ENCODE measurements around the gene OR51B2.
A peak's percentile ranks its signal among the peaks of the same experiment; 100 is the strongest.
"Not testable (repeated sequence)": the region's sequence is repeated elsewhere in the genome, so short reads cannot be mapped to it uniquely, and the experiment has no call there.

Gene OR51B2

GRCh38 chr11:5324197-5324596, at the start of gene OR51B2:
Gene OR51B2, minus strand, starts transcription at chr11:5324297. Its CDS starts 0 bp downstream, at chr11:5324297.
- FAIRE-seq: no peak
- DNase-seq (ENCODE audit: extremely low spot score, insufficient read length, low read depth): no peak

- DNase-seq (ENCODE audit: extremely low spot score, insufficient read length, low read depth) (peak; percentile 12), FAIRE-seq (peak; percentile 63)
These were observed 45.7 kb upstream of the OR51B2 start for GRCh38 chr11:5369789-5370188.

GRCh38 chr11:5368502-5369043, 44.5 kb upstream of the OR51B2 start:
- FAIRE-seq: peak; percentile 70
- DNase-seq (ENCODE audit: extremely low spot score, insufficient read length, low read depth): no peak

GRCh38 chr11:5367448-5368074, 43.5 kb upstream of the OR51B2 start:
- FAIRE-seq: no peak
- no peak for DNase-seq (ENCODE audit: extremely low spot score, insufficient read length, low read depth)

GRCh38 chr11:5366856-5367255, 42.8 kb upstream of the OR51B2 start:
- no peak for FAIRE-seq
- no peak for DNase-seq (ENCODE audit: extremely low spot score, insufficient read length, low read depth)

- FAIRE-seq; DNase-seq (ENCODE audit: extremely low spot score, insufficient read length, low read depth): not testable (repeated sequence)
These were observed 42.3 kb upstream of the OR51B2 start for GRCh38 chr11:5366365-5366764.

- FAIRE-seq (no peak), DNase-seq (ENCODE audit: extremely low spot score, insufficient read length, low read depth) (no peak)
These were observed 40.1 kb upstream of the OR51B2 start for GRCh38 chr11:5364214-5364613.

GRCh38 chr11:5363679-5364078, 39.6 kb upstream of the OR51B2 start:
- DNase-seq (ENCODE audit: extremely low spot score, insufficient read length, low read depth) (no peak), FAIRE-seq (no peak)

- FAIRE-seq: no peak
These were observed 38.0 kb upstream of the OR51B2 start for GRCh38 chr11:5362017-5362625.

GRCh38 chr11:5356031-5356430, 31.9 kb upstream of the OR51B2 start:
- not testable (repeated sequence) for DNase-seq (ENCODE audit: extremely low spot score, insufficient read length, low read depth); FAIRE-seq

More at GRCh38 chr11:5362017-5362625, 38.0 kb upstream of the OR51B2 start:
- no peak for DNase-seq (ENCODE audit: extremely low spot score, insufficient read length, low read depth)

- FAIRE-seq (no peak), DNase-seq (ENCODE audit: extremely low spot score, insufficient read length, low read depth) (no peak)
These were observed 27.1 kb upstream of the OR51B2 start, which contains the start of gene OR51B6 for GRCh38 chr11:5351208-5351607. Gene OR51B6, plus strand, starts transcription at chr11:5351508. Its CDS starts 0 bp downstream, at chr11:5351508.

GRCh38 chr11:5349550-5349949, 25.5 kb upstream of the OR51B2 start:
- no peak for DNase-seq (ENCODE audit: extremely low spot score, insufficient read length, low read depth)
- no peak for FAIRE-seq

- FAIRE-seq (no peak), DNase-seq (ENCODE audit: extremely low spot score, insufficient read length, low read depth) (no peak)
These were observed 24.6 kb upstream of the OR51B2 start for GRCh38 chr11:5348551-5349194.

- no peak for FAIRE-seq
- no peak for DNase-seq (ENCODE audit: extremely low spot score, insufficient read length, low read depth)
These were observed 21.7 kb upstream of the OR51B2 start for GRCh38 chr11:5345831-5346230.

- FAIRE-seq (peak; percentile 38), DNase-seq (ENCODE audit: extremely low spot score, insufficient read length, low read depth) (no peak)
These were observed 19.6 kb upstream of the OR51B2 start, which contains the start of gene OR51B5 for GRCh38 chr11:5343474-5344335. Gene OR51B5, minus strand, starts transcription at chr11:5343524. Its CDS starts 0 bp downstream, at chr11:5343524.

- peak; percentile 9 for DNase-seq (ENCODE audit: extremely low spot score, insufficient read length, low read depth)
- FAIRE-seq: peak; percentile 87
These were observed 15.8 kb upstream of the OR51B2 start for GRCh38 chr11:5339771-5340322.

- FAIRE-seq: peak; percentile 64
- DNase-seq (ENCODE audit: extremely low spot score, insufficient read length, low read depth): not testable (repeated sequence)
These were observed 13.2 kb upstream of the OR51B2 start for GRCh38 chr11:5337253-5337652.

- DNase-seq (ENCODE audit: extremely low spot score, insufficient read length, low read depth) (no peak), FAIRE-seq (no peak)
These were observed 12.2 kb upstream of the OR51B2 start for GRCh38 chr11:5336331-5336730.

GRCh38 chr11:5335170-5335569, 11.1 kb upstream of the OR51B2 start:
- DNase-seq (ENCODE audit: extremely low spot score, insufficient read length, low read depth) (no peak), FAIRE-seq (no peak)

- FAIRE-seq (no peak), DNase-seq (ENCODE audit: extremely low spot score, insufficient read length, low read depth) (no peak)
These were observed 6.8 kb downstream of the OR51B2 start for GRCh38 chr11:5317292-5317691.
